Stimulated activated naive CD8-positive, alpha-beta T cell treated with anti-CD3 and anti-CD28 coated beads, Interleukin-15, Interleukin-2, amounts not matched to agents 100 U/mL and 50 U/mL, for 24 hours (primary cell): Measurements from ENCODE around the gene ASPSCR1.

Experiments
- ATAC-seq: fragments of 150-1000 bp; cut with Tn5 transposase; one replicate; pipeline ENCODE4 v1.10.0; 2021
- DNase-seq: peaks from one replicate; pipeline ENCODE4 v3.0.0; 2021

ASPSCR1 gene, protein sequence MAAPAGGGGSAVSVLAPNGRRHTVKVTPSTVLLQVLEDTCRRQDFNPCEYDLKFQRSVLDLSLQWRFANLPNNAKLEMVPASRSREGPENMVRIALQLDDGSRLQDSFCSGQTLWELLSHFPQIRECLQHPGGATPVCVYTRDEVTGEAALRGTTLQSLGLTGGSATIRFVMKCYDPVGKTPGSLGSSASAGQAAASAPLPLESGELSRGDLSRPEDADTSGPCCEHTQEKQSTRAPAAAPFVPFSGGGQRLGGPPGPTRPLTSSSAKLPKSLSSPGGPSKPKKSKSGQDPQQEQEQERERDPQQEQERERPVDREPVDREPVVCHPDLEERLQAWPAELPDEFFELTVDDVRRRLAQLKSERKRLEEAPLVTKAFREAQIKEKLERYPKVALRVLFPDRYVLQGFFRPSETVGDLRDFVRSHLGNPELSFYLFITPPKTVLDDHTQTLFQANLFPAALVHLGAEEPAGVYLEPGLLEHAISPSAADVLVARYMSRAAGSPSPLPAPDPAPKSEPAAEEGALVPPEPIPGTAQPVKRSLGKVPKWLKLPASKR

DNA sequence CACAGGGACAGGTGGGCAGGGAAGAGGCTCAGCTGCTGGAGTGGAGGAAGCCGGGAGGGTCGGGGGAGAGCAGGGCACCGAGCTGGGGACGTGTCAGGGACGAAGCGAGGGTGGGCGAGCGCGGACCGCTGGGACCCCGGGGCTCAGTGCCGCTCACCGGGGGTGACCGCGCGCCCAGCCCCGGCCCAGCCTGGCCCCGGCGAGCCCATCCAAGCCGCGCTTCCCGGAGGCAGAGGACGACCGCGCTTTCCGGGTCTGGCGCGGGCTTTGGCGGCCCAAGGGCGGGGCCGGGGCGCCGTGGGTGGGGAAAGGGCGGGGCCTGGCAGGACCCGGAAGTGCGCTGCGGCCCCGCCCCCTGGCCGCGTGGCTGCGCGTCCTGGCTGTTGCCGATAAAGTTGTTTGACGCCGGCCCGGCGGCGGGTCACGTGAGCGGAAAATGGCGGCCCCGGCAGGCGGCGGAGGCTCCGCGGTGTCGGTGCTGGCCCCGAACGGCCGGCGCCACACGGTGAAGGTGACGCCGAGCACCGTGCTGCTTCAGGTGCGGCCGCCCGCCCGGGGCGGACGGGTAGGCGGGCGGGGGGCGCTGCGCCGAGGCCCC lies at the start of gene ASPSCR1:
TSS of gene ASPSCR1 (plus strand) at position 419 of the 598 bp plus-strand sequence. CDS start at position 437, 18 bp downstream.
- DNase-seq (peak; percentile 95), ATAC-seq (peak; percentile 89)

DNA sequence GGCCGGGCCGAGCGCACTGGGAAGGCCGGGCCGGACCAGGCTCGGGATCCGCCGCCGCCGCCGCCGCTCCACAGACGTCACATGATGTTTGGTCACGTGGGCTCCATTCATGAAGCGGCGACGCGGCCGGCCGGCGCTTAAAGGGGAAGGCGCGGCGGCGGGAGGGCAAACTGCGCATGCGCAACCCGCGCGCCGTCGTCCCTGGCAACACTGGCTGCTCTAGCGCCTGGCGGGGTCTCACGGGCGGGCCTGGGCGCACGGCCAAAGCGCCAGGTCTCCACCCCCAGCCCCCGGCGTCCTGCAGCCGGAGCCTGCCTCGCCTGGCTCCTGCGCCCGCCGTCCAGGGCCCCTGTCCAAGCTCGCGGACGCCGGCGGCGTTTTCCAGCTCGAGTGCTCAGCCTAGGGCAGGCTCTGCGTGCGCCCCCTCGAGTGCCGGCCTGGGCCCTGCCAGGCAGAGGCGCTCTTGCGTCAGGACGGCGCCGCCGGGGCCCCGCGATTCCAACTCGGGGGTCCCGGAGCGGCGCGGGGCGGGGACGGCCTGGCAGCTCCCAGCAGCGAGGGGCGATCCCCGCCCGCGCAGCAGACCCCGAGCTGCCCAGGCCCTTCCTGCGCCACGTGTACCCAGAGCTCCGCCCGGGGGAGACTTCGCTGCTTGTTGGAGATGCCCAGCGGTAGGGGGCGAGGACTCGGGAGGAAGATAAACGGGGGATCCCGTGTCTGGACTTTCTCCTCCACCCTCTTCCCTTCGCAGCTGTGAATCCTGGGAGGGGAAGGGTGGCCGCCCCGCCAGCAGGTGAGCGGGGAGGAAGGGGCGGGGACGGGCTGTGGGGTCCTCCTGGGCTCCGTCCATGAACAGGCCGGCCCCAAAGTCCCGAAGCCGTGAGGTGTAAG lies 49.5 kb upstream of the ASPSCR1 start, which contains the start of gene MAFG:
TSS of gene MAFG (minus strand) at position 83 of the 891 bp plus-strand sequence. CDS start 4,550 bp downstream, outside the sequence.
- ATAC-seq (peak; percentile 66), DNase-seq (peak; percentile 93)

DNA sequence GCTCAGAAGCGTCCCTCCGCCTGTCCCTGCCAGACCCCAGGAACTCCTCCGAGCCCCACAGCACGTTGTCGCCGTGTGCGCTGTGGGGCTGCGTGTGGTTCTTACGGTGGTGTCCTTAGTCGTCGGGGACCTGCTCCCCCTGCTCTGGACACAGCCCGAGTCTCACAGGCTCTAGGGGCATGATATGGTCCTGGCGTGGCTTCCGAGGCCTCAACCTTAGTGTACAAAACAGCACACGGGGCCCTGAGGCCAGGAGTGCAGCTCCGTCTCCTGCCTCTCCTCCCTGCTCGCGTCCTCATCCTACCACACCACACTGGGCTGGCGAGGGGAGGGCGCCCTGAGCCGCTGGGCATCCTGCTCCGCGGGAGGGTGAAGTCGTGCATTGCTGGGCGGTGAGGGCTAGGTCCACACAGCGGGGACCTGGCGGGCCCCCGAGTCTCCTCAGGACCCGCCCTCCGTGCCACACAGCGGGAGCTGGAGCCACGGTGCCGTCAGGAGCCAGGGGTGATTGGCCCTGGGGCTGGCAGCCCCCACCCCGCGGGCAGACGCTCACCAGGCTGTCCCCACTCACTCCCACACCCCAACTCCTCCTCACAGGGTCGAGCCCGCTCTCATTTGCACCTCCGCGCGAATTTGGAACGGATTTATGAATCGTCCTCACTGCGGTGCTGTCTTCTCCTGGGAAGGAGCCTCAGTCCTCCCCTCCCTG lies 48.7 kb upstream of the ASPSCR1 start:
- ATAC-seq (no peak), DNase-seq (peak; percentile 29)

DNA sequence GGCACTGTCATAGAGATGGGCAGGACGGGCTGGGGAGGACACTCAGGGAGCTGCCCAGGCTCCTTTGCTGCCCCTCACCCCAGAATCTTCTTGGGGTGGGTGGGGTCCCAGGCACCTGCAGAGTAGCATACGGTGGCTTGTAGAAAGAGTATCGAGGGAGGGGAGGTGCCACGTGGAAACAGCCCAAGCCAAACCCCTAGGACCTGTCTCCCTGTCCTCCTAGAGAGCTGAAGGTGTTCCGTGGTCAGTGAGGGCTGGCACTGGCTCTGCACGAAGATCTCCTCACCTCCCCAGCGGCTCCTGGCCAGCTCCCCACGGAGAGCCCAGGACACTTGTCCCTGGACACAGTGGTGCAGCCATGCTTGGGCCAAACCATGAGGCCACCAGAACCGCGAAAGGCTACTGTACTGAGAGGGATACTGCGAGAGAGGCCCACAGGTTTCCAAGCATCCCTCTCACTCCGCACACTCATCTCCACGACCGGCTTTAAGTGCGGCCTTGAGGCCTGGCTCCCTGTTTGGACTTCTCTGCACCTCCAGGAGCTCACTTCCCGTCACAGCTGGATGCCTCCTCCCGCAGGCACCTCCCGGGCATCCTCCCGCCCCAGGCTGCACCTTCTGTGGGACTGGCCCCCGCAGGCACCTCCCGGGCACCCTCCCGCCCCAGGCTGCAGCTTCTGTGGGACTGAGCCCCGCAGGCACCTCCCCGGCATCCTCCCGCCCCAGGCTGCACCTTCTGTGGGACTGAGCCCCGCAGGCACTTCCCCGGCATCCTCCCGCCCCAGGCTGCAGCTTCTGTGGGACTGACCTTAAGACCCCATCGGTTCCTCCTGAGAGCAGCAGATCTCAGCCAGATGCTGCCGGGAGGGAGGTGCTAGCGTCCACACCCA lies 47.9 kb upstream of the ASPSCR1 start:
- no peak for DNase-seq
- no peak for ATAC-seq

DNA sequence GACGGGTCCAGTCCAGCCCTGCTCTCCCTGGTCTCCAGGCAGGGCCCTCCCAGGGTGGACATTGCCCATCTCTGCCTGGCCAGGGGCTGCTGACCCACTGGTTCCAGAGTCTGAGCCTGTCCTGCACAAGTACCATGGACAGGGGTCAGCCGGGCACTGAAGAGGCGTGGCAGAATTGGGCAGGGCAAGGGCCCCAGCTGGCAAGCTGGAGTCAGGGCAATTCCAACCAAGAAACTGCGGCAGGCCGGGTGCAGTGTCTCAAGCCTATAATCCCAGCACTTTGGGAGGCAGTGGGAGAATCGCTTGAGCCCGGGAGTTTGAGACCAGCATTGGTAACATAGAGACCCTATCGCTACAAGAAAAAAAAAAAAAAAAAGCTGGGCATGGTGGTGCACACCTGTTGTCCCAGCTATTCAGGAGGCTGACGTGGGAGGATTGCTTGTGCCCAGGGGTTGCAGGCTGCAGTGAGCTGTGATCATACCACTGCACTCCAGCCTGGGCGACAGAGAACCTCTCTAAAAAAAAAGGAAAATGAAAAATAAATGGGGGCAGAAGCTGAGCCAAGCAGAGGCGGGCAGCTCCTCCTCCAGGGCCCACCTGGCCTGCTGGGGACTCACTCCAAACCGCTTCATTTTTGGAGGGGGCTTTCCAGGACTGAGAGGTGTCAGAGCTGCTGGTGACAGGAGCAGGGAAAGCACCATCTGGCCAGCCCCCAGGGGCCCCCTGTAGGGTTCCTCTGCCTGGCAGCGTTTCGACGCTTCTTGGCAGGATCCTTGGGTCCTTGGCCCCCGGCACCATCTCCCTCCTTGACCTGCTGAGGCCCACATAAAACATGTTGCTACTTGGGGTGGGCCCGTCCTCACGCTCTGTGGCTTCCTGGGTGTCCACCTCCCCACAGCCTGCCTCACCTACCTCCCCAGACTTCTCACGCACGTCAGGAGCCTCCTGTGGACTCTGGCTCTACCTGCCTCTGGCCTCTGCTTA lies 47.0 kb upstream of the ASPSCR1 start:
- ATAC-seq, result no peak

DNA sequence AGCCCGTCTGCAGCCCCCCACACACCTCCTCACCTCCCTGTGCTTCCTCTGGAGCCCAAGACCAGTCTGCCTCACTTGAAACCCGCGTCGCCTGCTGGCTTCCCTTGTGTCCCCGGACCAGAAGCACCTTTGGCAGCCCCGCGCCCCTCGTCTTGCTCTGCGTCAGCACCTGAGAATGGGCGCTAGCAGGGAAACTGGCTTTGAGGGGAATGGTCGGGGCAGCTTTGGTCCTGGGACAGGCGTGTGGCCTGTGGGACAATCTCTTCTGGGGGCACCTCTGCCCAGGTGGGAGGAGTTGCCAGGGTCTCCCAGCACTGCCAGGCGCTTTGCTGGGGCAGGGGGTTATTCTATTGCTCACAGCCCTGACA lies 46.3 kb upstream of the ASPSCR1 start:
- DNase-seq, result no peak
- ATAC-seq, result no peak

More for the DNA sequence above, 47.0 kb upstream of the ASPSCR1 start:
- DNase-seq, result peak; percentile 37

DNA sequence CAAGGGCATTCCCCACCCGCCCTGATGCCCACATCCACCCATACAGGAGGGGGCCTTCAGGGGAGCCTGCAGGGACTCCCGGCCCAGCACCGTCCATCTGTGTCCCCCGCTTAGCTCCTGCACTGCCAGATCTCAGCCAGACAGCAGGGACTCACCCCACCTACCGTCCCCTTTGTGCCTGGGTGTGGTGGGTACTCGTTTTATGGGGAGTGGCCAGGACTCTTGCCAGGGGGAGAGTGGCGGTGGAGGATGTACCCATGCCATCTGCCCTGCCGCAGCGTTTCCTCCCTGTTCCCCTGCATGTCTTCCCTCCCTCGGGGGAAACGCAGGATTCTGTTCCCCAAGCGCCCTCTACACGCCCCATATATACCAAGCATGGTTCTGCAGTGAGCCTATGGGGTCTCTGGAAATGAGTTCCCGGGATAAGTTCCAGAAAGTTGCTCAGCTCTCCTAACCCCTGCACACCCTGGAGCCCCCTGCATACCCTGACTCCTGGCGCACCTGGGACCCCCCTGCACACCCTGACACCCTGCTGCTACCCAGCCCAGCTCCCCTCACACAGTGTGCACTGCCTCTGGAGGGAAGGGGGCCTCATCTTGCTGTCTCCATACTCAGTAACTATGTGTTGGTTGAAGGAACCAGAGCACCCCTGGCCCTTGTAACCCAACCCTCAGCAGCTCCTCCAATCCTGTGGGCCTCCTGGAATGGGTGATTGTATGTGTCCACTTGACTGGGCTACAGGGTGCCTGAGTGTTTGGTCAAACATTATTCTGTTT lies 45.7 kb upstream of the ASPSCR1 start:
- DNase-seq, result no peak
- no peak for ATAC-seq

DNA sequence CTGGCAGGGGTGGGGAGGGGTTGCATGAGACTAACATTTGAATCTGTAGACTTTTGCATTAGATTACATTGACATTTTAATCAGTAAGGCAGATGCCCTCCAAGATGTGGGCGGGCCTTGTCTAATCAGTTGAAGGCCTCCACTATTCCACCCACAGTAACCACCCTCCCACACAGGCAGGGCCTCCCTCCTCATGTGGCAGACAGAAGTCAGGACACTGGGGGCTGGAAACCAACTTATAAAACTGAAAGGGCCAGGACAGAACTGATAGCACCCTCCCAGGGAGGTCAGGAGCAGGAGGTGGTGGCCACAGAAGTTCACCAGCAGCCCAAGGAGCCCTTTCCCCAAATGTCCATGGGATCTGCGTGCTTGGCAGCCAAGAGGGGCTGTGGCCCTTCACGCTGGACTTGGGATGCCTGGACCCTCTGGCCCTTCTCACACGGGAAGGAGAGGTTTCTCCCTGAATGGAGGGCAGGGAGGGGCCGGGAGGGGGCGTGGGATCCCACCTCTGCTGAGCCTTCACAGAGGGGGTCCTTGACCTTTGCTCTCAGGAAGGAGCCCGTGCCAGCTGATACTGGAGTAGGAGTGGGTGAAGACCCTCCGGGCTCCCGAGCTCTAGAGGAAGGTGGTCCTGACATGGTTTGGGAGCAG lies 45.0 kb upstream of the ASPSCR1 start:
- DNase-seq (no peak), ATAC-seq (no peak)

DNA sequence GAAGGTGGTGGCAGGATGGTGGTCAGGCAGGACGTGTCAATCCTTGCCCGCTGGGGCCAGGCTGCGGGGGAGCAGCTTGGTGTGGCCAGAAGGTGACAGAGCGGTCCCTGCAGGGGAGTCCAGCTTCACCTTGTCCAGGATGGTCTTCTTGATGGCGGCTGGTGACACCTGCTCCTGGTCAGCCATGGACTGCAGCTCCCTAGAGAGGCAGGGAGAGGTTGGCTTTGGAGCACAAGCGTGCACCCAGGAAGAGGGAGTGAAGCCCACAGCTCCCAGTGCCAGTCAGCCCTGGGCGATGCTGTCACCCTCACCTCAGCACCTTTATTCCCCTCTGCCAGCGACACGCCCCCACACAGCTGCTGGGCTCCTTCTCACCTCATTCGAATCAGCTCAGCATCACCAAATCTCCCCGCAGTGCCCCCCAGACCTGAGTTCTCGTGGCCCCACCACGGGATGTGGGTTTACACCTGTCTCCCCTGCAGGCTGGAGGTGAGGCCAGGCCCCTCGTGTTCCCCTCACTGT lies 44.2 kb upstream of the ASPSCR1 start:
- ATAC-seq (no peak), DNase-seq (no peak)

DNA sequence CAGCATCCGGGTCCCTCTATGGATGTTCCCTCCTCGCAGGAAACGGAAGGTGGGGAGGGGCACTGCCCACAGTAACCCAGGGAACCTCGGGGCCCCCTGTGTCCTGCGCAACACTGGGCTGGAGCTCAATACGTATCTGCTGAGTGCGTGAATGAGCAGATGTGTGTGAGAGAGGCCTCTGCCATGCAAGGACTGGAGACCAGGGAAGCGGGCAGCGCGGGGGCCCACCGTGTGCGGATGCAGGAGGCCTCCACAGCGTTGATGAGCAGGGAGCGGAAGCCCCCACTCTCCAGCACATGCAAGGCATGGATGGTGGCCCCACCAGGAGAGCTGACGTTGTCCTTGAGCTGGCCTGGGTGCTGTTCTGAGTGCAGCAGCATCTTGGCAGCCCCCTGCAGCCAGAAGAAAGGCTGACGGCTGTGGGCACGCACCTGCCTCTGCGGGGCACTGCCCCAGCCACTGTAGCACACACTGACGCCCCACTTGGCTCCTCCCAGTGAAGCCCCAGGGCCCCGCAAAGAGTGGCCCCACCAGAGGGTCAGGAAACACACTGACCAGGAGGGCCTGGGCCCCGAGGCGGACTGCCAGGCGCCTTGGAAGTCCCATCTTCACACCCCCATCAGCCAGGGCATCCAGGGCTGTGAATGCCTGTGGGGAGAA lies 43.2 kb upstream of the ASPSCR1 start:
- ATAC-seq, result no peak
- DNase-seq, result no peak

DNA sequence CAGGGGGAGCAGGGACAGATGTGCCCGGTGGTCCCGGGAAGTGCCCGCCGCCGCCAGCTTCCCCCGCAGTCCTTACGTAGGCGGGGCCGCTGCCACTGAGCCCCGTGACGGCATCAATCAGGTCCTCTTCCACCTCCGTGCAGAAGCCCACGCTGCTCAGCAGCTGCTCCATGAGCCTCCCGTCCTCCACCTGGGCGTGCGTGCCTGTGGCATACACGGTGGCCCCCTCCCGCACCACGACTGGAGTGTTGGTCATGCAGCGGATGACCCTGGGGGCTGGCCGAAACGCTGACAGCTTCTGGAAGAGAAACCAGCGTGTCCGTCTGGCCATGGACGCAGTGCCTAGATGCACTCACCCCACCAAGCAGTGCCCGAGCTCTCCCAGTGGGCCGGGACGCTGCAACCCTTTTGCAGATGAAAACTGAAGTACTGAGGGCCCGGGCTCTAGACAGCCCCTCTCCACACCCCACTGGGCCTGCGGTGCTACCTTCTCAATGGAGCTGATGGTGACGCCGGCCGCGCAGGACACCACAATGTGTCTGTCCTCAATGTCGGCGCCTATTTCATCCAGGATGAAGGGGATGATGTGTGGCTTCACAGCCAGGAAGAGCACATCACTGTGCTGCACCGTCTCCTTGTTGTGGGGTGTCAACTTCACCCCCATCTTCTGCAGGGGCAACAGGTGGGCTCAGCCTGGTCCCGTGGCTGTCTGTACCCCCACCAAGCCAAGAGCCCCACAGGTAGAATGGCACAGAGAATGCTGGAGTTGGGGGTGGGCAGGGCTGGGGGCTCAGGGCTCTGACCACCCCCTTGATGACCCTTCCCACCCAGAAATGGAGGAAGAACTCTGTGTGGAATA lies 42.4 kb upstream of the ASPSCR1 start:
- ATAC-seq (no peak), DNase-seq (no peak)

DNA sequence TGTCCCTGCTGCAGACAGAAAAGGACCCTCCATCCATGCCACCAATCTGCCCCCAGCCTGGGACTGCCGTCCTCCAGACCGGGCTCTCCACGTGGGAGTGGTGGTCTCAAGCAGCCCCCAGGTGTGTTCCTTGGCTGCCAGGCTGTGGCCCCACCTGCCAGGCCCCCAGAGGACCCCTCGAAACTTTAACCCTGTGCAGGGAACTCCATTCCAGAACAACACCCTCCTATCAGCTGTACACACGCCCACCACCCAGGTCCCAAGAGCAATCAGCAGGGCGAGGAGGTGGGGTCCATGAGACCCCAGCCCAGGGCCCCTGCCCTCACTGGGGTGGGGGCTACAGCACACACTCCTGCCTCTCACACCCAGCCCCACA lies 41.7 kb upstream of the ASPSCR1 start:
- DNase-seq (no peak), ATAC-seq (no peak)

DNA sequence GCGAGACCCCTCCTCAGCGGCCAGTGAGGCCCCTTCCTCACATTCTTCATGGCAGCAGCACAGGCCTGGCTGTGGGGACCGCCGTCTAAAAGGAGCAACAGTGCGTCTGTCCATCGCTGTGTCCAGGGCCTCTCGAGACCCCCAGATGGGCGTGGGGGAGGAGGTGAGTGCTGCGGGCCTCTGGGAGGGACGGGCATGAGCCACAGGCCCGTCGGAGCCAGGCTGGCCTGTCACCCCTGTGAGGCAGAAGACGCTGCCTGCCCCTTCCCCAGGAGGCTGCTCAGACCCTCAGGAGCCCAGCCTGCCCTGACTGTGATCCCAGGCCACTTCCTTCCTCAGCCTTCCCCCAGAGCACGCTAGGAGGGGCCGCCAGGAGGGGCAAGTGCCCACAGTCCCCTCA lies 38.2 kb upstream of the ASPSCR1 start:
- DNase-seq (no peak), ATAC-seq (no peak)

DNA sequence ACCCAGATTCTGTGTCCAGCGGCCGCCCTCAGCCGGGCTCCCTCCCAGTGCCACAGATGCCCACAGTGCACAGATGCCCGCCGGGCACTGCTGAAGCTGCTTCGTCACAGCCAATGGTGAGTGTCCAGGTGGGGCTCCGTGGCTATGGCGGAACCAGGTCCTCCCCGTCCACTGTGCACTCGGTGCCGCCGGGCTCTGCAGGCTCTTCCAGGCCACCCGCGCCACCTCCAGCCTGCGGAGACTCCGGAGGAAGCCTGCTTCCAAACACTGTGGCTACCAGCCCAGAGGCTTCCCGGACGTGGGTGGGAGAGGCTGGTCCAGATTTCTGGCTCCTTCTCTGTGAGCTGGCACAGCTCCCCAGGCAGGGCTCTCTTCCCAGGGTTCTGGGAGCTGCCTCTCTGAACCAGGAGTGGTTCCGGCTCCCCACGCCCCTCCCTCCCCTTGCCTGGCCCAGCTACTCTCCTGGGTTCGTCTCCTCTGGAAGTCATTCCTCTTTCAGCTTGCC lies 37.5 kb upstream of the ASPSCR1 start:
- DNase-seq (no peak), ATAC-seq (no peak)

DNA sequence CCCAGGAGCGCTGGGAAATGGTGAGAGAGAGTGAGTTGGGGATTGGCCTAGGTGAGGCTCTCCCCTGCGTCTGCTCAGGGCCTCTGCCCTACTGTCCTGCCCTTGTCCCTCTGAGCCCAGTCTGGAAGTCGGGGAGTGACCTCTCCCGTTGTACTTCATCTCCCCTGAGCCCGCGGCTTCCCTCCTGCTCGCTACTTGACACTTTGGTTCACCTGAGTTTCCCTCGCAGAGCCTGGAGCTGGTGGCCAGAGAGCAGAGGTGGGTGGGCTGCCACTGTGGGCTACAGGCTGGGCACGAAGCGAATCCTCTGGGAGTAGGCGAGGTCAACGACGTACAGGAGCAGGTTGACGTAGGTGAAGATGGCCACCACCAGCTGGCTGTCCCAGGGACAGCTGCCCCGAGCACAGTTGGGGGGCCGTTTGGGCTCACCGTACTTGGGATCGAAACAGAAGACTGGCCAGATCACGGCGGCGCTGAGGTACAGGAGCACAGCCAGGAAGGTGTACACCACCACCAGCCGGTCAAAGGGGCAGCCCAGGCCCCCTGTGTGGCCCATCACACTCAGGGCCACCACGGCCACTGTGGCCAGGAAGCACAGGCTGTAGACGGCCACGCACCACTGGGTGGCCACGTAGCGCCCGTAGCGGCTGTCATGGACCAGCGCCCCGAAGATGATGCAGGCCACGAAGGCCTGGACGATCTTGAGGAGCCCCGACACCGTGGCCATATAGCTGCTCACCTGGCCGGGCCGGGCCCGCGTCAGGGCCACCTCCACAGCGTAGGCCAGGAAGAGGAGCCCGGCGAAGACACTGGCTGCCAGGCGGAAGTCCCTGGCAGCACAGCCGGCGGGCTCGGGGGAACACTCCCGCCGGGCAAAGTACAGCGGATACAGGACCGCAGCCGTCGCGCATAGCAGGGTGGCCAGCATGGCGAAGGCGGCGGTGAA lies 36.6 kb upstream of the ASPSCR1 start:
- ATAC-seq, result no peak
- no peak for DNase-seq
